PFSK-1 (cell line): ENCODE data around the gene TTC12.

Source experiments
- FOXP2 ChIP-seq: optimal IDR thresholded peaks from 2 replicates; pipeline ENCODE3; 2011; ENCODE audit warnings: borderline replicate concordance, control low read depth, inconsistent platforms; ENCODE audit not compliant: insufficient read depth; ENCODE audit errors: extremely low read length, extremely low read depth
- POLR2AphosphoS5 ChIP-seq: IDR thresholded peaks from 2 replicates; pipeline ENCODE4 v1.6.1; 2012; ENCODE audit warnings: low read depth, mild to moderate bottlenecking, control low read depth, low read length, moderate library complexity
- SIN3A ChIP-seq: IDR thresholded peaks from 2 replicates; pipeline ENCODE4 v1.6.1; 2012; ENCODE audit warnings: mild to moderate bottlenecking, low read length, moderate library complexity, borderline replicate concordance; ENCODE audit not compliant: insufficient read depth
- TAF1 ChIP-seq: IDR thresholded peaks from 2 replicates; pipeline ENCODE4 v1.6.1; 2012; ENCODE audit warnings: low read length, control low read depth, borderline replicate concordance; ENCODE audit not compliant: insufficient read depth
- TF ChIP-seq, protein P1 (sequence below), 2 experiments: IDR thresholded peaks; 2 replicates each; pipeline versions ENCODE4 v1.6.1 to v1.8.0; 2011 to 2012; ENCODE audit warnings: low read depth in 2 of 2, low read length in 2 of 2, control low read depth in 1 of 2, inconsistent platforms in 1 of 2, mild to moderate bottlenecking in 1 of 2, moderate library complexity in 1 of 2; ENCODE audit not compliant: insufficient read depth in 1 of 2

DNA sequence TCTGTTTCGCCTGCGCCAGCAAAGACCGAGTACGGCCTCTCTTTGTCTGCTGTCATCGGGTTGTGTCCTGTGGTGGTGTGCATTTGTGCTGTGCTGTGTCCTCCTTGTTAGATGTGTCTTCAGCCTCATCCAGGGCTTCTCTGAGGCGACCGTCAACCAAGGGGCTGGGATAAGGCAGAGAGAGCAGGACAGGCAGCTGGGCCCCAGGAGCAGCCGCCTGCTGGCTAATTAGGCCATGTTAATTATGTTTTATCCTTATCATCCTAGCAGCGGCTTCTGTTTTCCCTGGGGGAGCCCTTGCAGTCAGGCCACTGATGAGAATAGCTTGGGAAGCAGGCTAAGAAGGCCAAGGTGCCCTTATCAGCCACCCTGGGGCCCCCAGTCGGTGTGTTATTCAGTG lies 40.7 kb upstream of the TTC12 start:
- no peak for TF ChIP-seq POLR2AphosphoS5
- TF ChIP-seq, protein P1, sequence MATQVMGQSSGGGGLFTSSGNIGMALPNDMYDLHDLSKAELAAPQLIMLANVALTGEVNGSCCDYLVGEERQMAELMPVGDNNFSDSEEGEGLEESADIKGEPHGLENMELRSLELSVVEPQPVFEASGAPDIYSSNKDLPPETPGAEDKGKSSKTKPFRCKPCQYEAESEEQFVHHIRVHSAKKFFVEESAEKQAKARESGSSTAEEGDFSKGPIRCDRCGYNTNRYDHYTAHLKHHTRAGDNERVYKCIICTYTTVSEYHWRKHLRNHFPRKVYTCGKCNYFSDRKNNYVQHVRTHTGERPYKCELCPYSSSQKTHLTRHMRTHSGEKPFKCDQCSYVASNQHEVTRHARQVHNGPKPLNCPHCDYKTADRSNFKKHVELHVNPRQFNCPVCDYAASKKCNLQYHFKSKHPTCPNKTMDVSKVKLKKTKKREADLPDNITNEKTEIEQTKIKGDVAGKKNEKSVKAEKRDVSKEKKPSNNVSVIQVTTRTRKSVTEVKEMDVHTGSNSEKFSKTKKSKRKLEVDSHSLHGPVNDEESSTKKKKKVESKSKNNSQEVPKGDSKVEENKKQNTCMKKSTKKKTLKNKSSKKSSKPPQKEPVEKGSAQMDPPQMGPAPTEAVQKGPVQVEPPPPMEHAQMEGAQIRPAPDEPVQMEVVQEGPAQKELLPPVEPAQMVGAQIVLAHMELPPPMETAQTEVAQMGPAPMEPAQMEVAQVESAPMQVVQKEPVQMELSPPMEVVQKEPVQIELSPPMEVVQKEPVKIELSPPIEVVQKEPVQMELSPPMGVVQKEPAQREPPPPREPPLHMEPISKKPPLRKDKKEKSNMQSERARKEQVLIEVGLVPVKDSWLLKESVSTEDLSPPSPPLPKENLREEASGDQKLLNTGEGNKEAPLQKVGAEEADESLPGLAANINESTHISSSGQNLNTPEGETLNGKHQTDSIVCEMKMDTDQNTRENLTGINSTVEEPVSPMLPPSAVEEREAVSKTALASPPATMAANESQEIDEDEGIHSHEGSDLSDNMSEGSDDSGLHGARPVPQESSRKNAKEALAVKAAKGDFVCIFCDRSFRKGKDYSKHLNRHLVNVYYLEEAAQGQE (IDR thresholded peaks at IDR 0.05; ENCODE audit: insufficient read depth in 1 of 2, low read depth in 2 of 2, low read length in 2 of 2) = no peak
- TF ChIP-seq TAF1 = no peak
- no peak for TF ChIP-seq FOXP2
- TF ChIP-seq SIN3A = no peak
